Pons (tissue), 1 donor: Measurements from ENCODE around the gene SLC39A3.

Source experiments
- DNase-seq: peaks from one replicate; pipeline ENCODE4 v3.0.0-alpha.2; 2016; ENCODE audit warnings: low spot score

SLC39A3 gene, protein sequence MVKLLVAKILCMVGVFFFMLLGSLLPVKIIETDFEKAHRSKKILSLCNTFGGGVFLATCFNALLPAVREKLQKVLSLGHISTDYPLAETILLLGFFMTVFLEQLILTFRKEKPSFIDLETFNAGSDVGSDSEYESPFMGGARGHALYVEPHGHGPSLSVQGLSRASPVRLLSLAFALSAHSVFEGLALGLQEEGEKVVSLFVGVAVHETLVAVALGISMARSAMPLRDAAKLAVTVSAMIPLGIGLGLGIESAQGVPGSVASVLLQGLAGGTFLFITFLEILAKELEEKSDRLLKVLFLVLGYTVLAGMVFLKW

DNA sequence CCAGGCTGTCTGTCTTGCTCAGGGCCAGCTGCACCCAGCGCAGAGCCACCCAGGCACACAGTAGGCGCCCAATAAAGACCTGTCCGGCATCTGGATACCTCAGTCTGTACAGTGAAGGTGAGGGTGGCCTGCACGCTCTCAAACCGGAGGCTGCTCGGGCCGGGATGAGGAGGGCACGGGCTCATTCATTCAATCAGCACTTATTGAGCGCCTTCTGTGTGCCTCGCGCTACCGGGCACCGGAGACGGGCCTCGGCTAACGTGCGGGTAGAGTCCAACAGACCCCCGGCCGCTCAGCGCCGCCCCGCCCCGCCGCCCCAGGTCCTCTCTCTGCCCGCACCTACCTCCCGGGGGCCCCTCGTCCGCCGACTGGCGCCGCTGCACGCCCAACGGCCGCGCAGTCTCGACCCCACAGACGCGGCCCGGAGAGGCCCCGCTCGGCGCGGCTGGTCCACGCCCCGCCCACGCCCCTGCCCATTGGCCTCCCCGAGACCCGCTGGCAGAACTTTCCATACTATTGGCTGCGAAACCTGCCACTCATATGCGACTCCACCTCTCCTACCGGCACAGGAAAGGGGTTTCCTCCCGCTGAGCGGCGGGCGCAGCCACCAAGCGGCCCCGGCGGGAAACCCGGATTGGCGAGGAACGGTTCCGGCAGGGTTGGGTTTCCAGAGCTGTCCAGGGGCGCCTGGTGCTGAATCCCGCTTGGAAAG lies at the start of gene SLC39A3:
SLC39A3 (minus strand) TSS at position 416 of the 712 bp plus-strand sequence. CDS start 2,760 bp downstream, outside the sequence.
- peak; percentile 98 for DNase-seq

DNA sequence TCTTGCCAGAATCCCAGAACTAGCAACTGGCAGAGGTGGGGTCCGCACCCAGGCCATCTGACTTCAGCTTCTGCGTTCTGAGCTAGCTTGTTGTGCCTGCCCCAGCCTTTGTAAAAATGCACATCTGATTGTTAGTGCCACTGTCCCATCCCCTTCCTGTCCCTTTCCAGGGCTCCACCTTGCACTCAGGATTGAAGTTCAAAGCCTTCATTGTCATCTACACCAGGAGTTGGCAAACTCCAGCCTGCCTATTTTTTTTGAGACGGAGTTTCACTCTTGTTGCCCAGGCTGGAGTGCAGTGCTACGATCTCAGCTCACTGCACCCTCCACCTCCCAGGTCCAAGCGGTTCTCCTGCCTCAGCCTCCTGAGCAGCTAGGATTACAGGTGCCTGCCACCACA lies 48.4 kb upstream of the SLC39A3 start:
- no peak for DNase-seq

DNA sequence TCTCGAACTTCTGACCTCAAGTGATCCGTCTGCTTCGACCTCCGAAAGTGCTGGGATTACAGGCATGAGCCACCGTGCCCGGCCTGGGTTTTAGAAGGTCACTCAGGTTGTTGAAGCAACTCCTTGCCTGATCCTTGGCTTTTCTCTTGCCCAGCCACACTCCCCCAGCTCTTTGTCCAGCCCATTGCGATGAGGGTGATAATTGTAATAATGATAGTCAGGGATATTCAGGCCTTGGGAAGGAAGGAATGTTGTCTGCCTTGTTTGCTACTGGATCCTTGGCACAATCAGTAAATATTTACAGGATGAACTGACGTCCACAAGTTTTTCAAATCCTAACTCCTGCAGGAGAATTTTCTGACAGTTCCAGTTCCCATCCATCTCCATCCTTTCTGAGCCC lies 47.3 kb upstream of the SLC39A3 start:
- no peak for DNase-seq

DNA sequence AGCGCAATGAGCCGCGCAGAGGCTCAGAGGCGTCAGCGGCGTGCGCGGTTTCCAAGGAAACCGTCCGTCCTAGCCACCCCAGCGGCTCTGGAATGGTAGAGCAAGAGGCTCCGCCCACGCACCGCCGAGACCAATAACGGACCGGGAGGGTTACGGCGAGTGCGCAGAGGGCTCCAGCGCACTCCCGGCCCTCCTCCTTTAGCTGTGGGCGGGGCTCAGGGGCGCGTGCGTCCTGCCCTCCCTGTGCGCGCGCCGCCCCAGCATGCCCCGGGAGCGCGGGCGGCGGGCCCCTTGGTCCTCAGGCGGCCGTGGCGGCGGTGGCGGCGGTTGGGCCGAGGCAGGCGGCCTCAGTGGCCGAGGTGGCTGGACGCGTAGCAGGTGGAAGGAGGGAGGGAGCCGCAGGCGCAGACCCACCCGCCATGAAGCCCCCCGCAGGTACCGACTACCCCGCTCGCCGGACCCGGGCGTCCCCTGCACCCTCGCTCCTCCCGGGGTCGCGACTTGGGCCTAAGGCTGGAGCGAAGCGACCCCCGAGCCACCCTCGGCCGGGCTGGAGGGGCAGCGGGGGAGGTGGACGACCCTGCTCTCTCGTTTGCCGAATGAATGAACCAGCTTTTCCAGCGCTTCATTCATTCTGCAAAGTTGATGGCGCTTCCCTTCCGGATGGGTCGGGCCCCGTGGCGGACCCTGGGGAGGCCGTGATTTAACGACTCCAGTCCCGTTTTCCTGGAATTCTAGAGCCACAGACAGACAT lies 45.6 kb upstream of the SLC39A3 start, which contains the start of gene THOP1:
THOP1 (plus strand) TSS at position 260 of the 754 bp plus-strand sequence; CDS start at position 420, 160 bp downstream.
- peak; percentile 98 for DNase-seq

DNA sequence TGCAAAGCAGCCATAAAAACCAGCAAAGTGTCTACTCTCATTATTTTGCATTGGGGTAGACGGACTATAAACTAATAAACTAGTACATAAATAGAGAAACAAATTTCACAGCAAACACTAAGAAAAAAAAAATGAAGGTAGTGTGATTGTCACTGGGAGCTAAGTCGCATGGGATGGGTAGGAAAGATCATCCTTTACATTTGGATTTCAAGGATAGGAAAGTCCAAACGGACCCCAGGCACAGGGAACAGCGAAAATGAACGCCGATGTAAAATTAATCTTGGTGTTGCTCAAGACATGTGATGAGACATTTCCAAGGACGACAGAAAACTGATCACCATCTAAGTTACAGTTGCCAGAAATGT lies 43.9 kb upstream of the SLC39A3 start:
- DNase-seq, result no peak

DNA sequence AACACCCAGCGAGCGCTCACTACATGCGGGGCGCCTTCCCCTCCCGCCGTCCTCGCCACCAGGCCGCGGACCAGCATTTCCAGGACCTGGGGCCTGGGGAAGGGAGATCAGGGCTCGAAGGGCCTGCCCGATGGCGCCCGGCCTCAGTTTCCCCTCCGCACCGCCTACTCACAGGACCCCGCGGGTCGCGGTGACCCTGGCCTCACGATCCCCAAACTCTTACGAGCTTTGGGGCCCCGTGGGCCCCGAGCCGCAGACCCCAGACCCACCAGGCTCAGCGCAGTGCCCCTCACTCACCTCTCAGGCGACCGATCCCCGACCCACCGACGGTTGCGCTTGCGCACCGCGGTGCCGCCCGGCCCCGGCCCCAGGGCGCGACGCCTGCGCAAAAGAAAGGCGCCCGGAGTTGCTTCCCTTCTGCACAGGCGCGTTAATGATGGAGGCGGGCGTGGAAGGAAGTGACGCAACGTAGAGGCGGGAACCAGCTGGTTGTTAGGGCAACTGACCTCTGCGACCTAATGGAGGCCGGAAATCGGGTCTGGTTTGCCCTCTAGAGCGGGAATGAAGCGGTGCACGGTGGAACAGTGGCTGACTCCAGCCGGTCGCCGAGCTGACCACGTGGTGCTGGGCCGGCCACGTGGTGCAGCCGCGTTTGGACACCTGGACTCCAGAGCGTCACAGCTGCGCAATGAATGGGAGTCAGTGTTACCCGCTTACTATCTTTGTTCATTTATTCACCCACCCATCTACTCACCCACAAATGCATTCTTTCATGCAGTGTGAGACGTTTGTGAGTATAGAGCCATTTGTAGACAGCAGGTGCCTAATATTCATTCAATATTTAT lies 43.3 kb upstream of the SLC39A3 start, which contains the start of gene SGTA:
SGTA (minus strand) TSS at position 338 of the 845 bp plus-strand sequence. CDS start 14,205 bp downstream, outside the sequence.
- DNase-seq, result peak; percentile 99

DNA sequence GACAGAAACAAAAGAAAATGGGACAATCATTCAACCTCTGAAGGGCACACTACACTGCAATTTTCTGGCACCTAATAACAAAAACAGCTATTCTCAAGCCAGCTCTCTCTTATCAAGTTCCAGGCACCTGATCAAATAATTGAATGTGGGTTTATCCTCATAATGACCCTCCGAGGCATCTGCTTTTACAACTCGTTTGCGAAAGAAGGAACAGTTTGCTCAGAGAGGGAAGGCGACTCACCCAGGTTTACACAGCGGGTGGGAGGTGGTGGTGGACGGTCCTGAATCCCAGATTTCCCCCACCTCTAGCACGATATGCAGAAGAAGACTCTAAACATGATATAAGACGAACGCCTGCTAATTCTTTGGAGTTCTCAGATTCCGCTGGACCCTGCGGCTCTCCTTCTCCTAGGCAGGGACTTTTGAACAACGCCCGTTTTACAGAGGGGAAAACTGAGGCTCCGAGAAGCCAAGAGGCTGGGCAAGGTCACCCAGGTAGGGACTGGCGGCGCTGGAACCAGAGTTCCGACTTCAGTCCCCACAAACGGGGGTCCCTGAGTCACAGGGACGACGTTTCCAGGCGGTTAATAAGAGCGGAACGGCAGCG lies 42.6 kb upstream of the SLC39A3 start:
- peak; percentile 23 for DNase-seq

DNA sequence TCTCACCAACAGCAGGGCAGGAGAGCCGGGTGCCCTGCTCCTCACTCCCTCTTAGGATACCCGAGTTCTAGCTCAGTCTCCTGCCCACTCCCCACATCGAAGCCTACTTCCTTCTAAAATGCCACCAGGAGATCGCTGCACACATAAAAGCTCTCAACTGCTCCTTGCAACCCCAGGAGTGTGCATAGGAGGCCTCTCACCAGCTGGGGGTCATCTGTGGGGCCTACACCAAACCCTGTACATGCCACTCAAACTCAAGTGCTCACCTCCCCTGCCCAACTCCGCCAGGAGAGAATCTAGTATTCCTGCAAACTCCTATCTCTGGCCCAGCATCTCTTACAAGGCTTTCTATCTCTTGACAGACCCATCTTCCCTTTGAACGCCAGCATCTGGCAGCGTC lies 40.5 kb upstream of the SLC39A3 start:
- no peak for DNase-seq

DNA sequence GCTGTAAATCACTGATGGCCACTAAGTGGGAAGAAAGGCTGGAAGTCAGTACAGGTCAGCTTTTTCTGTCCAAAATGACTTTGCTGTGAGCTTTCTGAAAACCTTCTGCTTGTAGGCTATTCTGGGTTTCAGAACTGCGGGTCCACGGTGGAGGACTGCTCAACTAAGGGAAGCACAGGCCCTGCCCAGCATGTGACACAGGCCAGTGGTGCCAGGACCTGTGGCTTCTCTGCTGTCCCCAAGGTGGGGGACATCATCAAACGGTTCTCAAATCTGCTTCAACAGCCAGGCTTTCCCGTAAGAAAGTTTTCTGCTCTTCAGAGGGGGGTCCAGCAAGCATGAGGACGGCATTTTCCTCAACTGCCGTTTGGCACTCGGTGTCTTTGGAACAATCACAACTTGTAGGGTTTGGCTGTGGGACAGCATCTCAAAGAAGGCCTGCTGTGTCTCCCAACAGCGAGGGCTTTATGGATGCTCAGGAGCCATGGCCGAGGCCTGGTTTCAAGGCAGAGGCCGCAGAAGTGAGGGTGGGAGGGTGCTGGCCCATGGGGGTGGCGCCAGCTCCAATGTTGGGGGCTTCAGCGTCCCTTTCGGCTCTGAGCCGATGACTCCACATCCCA lies 39.4 kb upstream of the SLC39A3 start:
- peak; percentile 88 for DNase-seq

DNA sequence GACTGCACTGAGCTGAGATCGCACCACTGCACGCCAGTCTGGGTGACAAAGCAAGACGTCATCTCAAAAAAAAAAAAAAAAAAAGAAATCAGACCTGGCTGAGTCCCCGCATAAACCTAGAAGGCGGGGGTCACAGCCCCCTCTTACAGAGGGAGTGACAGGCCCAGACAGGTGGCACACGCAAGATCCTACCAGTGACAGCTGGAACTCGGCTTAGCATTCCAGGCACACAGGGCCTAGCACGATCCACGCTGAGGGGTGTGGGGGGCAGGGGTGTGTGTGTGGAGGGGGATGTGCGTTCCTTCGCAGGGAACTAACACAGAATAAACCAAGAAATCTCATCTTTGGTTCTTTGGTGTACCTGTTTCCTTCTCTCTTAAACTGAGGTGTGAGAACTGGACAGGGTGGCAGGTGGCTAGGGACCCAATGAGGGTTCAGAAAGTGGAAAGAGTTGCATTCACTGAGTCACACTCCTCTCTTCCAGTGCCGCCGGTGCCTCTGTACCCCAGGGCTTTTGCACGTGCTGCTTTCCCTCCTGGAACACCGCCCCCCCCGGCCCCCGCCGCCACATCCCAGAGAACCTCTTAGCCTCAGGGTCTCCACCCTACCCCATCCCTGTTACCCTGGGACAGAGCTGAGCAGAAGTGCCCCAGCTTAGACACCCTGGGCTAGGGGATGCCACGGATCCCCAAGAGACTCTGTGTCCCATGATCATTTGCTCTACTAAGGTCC lies 38.3 kb upstream of the SLC39A3 start:
- no peak for DNase-seq

DNA sequence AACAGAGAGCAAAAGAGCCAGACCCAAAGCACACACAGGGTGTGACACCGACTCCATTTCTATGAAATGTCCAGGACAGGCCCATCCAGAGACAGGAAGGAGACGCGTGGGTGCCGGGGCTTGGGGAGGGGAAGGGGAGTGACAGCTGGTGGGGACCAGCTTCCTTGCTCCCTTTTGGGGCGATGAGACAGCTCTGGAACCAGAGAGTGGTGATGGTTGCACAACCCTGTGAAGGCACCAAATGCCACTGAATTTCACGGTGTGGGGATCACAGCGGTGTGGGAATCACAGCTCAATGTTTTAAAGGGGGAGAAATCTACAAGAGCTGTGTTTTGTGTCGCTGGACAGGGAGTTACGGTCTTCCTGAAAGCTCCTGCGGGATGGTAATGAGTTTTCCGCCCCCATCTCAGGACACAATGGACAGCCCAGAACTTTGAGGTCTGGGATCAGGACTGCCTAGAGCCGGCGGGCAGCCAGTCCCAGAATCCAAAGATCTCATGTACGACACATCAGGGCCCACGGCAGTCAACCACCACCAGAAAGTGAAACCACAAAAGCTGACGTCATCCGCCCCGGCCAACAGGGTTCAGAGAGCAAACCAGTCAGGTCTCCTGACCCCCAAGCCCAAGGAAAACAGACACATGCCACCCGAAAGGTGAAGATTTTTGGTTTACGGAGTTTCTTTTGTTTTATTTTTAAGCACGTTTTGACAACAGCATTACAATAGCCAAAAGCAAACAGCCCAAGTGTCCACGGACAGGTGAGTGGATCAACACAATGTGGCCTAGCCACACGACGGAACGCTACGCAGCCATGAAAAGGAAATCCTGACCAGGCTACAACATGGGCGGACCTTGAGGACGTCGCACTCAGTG lies 36.0 kb upstream of the SLC39A3 start:
- DNase-seq, result peak; percentile 63

DNA sequence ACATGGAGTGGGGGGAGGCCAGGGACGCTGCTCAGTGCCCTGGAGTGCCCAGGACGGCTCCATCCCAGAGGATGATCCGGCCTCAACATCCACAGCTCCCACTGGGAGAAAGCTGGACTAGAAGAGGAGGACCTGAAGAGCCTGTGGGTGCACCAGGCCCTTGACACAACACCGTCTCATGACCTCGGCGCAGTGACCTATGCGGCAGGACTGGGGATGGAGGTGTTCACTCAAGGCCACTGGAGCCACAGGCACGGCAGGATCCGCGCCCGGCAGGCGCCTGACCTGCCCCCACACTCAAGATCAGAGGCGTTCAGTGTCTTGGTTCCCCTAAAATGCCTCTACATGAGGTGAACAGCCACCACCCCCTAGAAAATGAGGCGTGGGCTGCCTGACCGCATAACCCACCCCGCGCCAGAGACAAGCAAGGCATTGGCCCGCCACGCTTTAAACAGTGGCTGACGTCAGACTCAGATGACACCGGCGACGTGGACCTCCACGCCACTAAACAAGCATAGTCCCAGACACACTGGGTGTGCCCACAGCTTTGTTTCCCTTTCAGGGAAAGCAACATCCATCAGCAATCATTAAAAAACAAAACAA lies 35.2 kb upstream of the SLC39A3 start:
- no peak for DNase-seq

DNA sequence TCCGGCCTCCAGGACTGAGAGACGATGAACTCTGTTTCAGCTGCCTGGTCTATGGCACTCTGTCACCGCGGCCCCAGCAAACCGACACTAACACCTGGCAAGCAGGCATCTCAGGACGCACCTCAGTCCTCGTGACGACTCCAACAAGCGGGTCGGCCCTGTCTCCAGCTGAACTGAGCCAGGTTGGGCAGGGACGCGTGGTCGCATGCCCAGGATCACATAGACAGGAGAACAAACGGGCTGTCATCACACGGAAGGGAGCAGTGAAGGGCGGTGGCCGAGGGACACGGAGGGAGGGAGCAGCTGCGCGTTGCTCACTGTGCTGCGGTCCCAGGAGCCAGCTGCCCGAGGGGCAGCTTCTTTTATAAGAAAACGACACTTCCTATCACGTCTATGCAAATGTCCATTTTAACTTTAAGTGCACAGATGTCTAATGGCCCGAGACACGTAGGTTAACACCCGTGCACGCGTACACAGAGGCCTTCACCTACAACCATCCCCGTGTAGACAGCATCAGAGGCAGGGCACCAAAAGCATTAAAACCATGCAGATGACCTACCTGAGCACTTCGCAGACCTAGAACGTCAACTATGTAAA lies 34.4 kb upstream of the SLC39A3 start:
- peak; percentile 24 for DNase-seq

DNA sequence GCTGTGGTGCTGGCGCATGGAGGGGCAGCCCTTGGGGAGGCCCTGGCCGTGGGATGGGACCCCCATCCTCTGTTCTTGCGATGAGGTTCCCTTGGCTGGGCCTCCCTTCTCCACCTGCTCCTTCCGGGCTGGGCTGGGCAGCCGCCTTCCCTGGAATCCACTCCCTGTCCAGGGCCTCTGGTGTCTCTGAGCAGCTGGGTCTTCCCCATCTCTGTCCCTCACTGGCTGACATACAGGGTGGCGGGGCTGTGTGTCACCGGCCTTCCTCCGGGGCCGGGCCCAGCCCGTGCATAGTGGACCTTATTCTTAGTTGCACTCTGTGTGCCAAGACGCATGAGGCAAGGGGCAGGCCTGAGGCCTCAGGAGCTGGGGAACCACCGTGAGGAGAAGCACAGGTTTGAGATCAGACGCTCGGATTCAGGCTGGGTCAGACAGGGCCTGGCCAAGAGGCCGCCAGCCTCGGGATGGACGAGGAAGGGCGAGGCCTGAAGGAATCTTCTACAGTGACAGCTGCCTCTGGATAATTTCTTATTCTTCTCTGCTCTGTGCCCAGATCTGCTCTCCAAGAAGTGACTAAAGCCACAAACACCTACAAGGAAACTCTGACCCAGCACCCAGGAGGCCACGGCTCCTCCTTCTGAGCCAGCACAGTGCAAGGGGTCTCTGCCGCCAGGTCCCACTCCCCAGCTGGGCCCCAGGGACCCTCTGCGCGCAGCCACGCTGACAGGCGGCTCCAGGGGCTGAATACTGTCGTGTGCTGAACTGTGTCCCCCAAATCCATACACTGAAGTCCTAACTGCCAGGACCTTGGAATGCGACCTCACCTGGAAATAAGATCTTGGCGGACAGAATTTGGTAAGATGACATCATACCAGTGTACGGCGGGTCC lies 32.2 kb upstream of the SLC39A3 start:
- peak; percentile 15 for DNase-seq

DNA sequence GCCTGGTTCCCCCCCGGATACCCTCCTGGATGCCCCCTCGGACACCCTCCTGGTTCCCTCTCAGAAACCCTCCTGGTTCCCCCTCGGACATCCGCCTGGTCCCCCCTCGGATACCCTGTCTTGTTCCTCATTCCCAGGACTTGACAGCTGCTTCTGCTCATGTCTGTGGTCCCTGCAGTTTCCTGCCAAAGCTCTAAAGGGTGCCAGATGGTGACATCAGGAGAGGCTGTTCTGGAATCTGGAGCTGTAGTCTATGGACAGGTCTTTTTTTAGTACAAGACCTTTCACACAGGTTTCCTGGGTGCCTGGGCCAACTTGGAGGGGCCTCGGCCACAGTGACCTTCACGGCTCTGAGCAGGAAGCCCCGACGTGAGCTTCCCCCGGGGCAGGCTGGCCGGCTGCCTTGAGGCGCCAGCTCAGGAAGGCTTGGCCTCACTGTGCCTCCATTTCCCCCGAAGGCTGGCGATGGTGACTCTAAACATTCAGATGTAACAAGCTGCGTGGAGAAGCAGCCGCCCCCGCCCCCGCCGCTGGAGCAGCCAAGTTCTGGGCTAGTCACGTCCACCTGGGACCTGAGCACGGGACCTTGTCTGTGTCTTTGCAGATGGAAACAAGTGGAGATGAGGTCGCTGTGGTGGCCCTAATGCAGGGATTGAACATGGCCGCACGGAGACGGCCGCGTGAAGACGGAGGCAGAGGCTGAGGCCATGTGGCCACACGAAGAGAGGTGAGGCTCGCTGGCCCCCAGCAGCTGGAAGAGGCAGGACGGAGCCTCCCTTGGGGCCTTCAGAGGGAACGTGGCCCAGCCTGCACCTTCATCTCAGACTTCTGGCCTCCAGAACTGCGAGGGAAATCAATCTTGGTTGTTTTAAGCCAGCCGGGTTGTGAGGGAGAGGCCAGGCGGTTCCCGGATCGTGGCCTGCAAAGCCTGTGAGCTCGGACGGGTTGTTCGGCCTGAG lies 30.5 kb upstream of the SLC39A3 start:
- peak; percentile 83 for DNase-seq

DNA sequence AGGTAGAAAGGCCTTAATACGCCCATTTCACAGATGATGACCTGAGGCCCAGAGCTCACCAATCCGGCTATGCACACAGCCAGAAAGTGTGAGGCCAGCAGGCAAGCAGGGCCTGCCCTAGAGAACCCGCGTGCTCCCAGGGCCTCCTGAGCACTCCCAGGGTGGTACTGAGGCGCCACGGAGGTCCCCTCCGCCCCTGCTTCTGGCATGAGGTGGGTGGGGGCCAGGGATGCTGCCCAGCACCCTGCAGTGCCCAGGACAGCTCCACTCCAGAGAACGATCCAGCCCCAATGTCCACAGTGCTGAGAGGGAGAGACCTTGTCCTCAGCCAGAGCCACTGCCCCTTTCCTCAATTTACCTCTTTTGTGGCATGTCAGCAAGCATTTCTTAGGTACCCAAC lies 29.4 kb upstream of the SLC39A3 start:
- DNase-seq, result no peak
